HEK293 (cell line): ENCODE results near the gene MTOR.

Source experiments
- CTCF ChIA-PET: fragments of 350-600 bp; formaldehyde crosslinking; extraction: SDS; loops from one replicate; lab custom pipeline; 2021; ENCODE audit warnings: antibody characterized with exemption; lab: Yijun Ruan, JAX
- POLR2A ChIA-PET: fragments of 300-600 bp; formaldehyde crosslinking; extraction: SDS; loops from one replicate; lab custom pipeline; 2020; ENCODE audit warnings: antibody characterized with exemption, inconsistent platforms; lab: Yijun Ruan, JAX
- H3K27ac ChIP-seq: fragments of 200-500 bp; sonication (Bioruptor generic); 2 replicates; pipeline ENCODE4 v1.5.1; 2014; ENCODE audit warnings: low read depth, low read length, control low read depth, inconsistent platforms; ENCODE audit errors: extremely low read depth
- H3K36me3 ChIP-seq, 2 experiments: fragments of 200-500 bp in 1 of 2; sonication (Bioruptor generic) in 1 of 2; 1 replicate in 1 of 2; 2 replicates in 1 of 2; pipeline ENCODE4 v1.5.1; 2014 to 2017; ENCODE audit warnings: inconsistent platforms in 2 of 2, low read length in 2 of 2; ENCODE audit not compliant: control insufficient read depth in 2 of 2, insufficient read depth in 1 of 2
- H3K4me1 ChIP-seq: fragments of 200-500 bp; sonication (Bioruptor generic); 2 replicates; pipeline ENCODE4 v1.5.1; 2014; ENCODE audit warnings: mild to moderate bottlenecking, low read length, inconsistent platforms; ENCODE audit not compliant: control insufficient read depth, insufficient read depth
- H3K4me3 ChIP-seq: 2 replicates; pipeline ENCODE4 v1.5.1; 2011; ENCODE audit warnings: low read depth, mild to moderate bottlenecking, control low read depth, low read length, moderate library complexity
- H3K9me3 ChIP-seq: fragments of 200-500 bp; sonication (Bioruptor generic); 2 replicates; pipeline ENCODE4 v1.5.1; 2014; ENCODE audit warnings: low read depth, low read length, inconsistent platforms; ENCODE audit not compliant: control insufficient read depth, insufficient read depth
- GLIS2 ChIP-seq: fragments of 450-650 bp; formaldehyde crosslinking; IDR thresholded peaks from 2 replicates; pipeline ENCODE4 v1.5.1; 2016; ENCODE audit warnings: missing biosample characterization, missing genetic modification characterization
- HIC1 ChIP-seq: fragments of 450-650 bp; formaldehyde crosslinking; IDR thresholded peaks from 2 replicates; pipeline ENCODE4 v1.5.1; 2016; ENCODE audit warnings: missing biosample characterization, missing genetic modification characterization
- KLF8 ChIP-seq: fragments of 450-650 bp; formaldehyde crosslinking; IDR thresholded peaks from 2 replicates; pipeline ENCODE4 v1.5.1; 2016; ENCODE audit warnings: missing biosample characterization, missing genetic modification characterization
- PRDM4 ChIP-seq: fragments of 450-650 bp; formaldehyde crosslinking; IDR thresholded peaks from 2 replicates; pipeline ENCODE4 v1.5.1; 2017; ENCODE audit warnings: missing biosample characterization, missing genetic modification characterization
- SALL2 ChIP-seq: fragments of 450-650 bp; formaldehyde crosslinking; IDR thresholded peaks from 2 replicates; pipeline ENCODE4 v1.5.0; 2017; ENCODE audit warnings: missing biosample characterization, mild to moderate bottlenecking, missing genetic modification characterization, borderline replicate concordance
- SCRT2 ChIP-seq: fragments of 450-650 bp; formaldehyde crosslinking; IDR thresholded peaks from 2 replicates; pipeline ENCODE4 v1.5.1; 2016; ENCODE audit warnings: missing biosample characterization, missing genetic modification characterization
- WT1 ChIP-seq: fragments of 450-650 bp; formaldehyde crosslinking; IDR thresholded peaks from 2 replicates; pipeline ENCODE4 v1.5.1; 2016; ENCODE audit warnings: missing biosample characterization, missing genetic modification characterization
- ZBTB1 ChIP-seq: fragments of 450-650 bp; formaldehyde crosslinking; IDR thresholded peaks from 2 replicates; pipeline ENCODE4 v1.5.1; 2016; ENCODE audit warnings: missing biosample characterization, missing genetic modification characterization
- ZBTB7A ChIP-seq: fragments of 450-650 bp; formaldehyde crosslinking; IDR thresholded peaks from 2 replicates; pipeline ENCODE4 v1.5.1; 2016; ENCODE audit warnings: low read depth, missing biosample characterization, missing genetic modification characterization
- ZFP37 ChIP-seq: fragments of 450-650 bp; formaldehyde crosslinking; IDR thresholded peaks from 2 replicates; pipeline ENCODE4 v1.5.1; 2016; ENCODE audit warnings: missing biosample characterization, missing genetic modification characterization
- ZFP41 ChIP-seq: fragments of 450-650 bp; formaldehyde crosslinking; IDR thresholded peaks from 2 replicates; pipeline ENCODE4 v1.5.1; 2016; ENCODE audit warnings: missing biosample characterization, missing genetic modification characterization, borderline replicate concordance
- ZNF184 ChIP-seq: fragments of 450-650 bp; IDR thresholded peaks from 2 replicates; pipeline ENCODE4 v1.5.1; 2018; ENCODE audit warnings: missing biosample characterization, mild to moderate bottlenecking, missing genetic modification characterization
- ZNF19 ChIP-seq: fragments of 450-650 bp; formaldehyde crosslinking; IDR thresholded peaks from 2 replicates; pipeline ENCODE4; 2016; ENCODE audit warnings: missing biosample characterization, missing genetic modification characterization, low read depth
- ZNF202 ChIP-seq: fragments of 450-650 bp; formaldehyde crosslinking; IDR thresholded peaks from 2 replicates; pipeline ENCODE4 v1.5.1; 2016; ENCODE audit warnings: missing biosample characterization, missing genetic modification characterization, borderline replicate concordance
- ZNF302 ChIP-seq: fragments of 450-650 bp; formaldehyde crosslinking; IDR thresholded peaks from 2 replicates; pipeline ENCODE4 v1.5.1; 2016; ENCODE audit warnings: missing biosample characterization, missing genetic modification characterization, low read depth
- ZNF324 ChIP-seq: fragments of 450-650 bp; formaldehyde crosslinking; IDR thresholded peaks from 2 replicates; pipeline ENCODE4 v1.5.1; 2016; ENCODE audit warnings: missing biosample characterization, missing genetic modification characterization
- ZNF585B ChIP-seq: fragments of 450-650 bp; formaldehyde crosslinking; IDR thresholded peaks from 2 replicates; pipeline ENCODE4 v1.5.1; 2016; ENCODE audit warnings: missing biosample characterization, missing genetic modification characterization
- ZNF600 ChIP-seq: fragments of 450-650 bp; formaldehyde crosslinking; IDR thresholded peaks from 2 replicates; pipeline ENCODE4 v1.5.1; 2016; ENCODE audit warnings: missing biosample characterization, missing genetic modification characterization
- ZNF658 ChIP-seq: fragments of 450-650 bp; formaldehyde crosslinking; IDR thresholded peaks from 2 replicates; pipeline ENCODE4; 2016; ENCODE audit warnings: missing biosample characterization, missing genetic modification characterization
- ZNF664 ChIP-seq: fragments of 450-650 bp; formaldehyde crosslinking; IDR thresholded peaks from 2 replicates; pipeline ENCODE4 v1.5.1; 2016; ENCODE audit warnings: missing biosample characterization, missing genetic modification characterization
- ZNF777 ChIP-seq: fragments of 450-650 bp; formaldehyde crosslinking; IDR thresholded peaks from 2 replicates; pipeline ENCODE4 v1.5.1; 2017; ENCODE audit warnings: missing biosample characterization, missing genetic modification characterization, borderline replicate concordance
- ZNF785 ChIP-seq: fragments of 450-650 bp; formaldehyde crosslinking; IDR thresholded peaks from 2 replicates; pipeline ENCODE4 v1.5.1; 2016; ENCODE audit warnings: missing biosample characterization, missing genetic modification characterization
- ZSCAN4 ChIP-seq: fragments of 450-650 bp; formaldehyde crosslinking; IDR thresholded peaks from 2 replicates; pipeline ENCODE4 v1.5.1; 2017; ENCODE audit warnings: missing biosample characterization, missing genetic modification characterization
- TF ChIP-seq, protein P1 (sequence below): IDR thresholded peaks from 2 replicates; pipeline ENCODE4 v1.6.1; 2011; ENCODE audit warnings: mild to moderate bottlenecking, low read depth, low read length, borderline replicate concordance
- TF ChIP-seq, protein P2 (sequence below): fragments of 450-650 bp; formaldehyde crosslinking; IDR thresholded peaks from 2 replicates; pipeline ENCODE4 v1.5.1; 2016; ENCODE audit warnings: missing biosample characterization, missing genetic modification characterization
- TF ChIP-seq, protein P3 (sequence below): sonication (generic); formaldehyde crosslinking; IDR thresholded peaks from 2 replicates; pipeline ENCODE4 v1.8.1; 2022; ENCODE audit warnings: mild to moderate bottlenecking, moderate library complexity, missing genetic modification reagents

The MTOR gene

GRCh38 chr1:11145741-11146140 lies 116.6 kb downstream of the MTOR start:
- ChIA-PET CTCF (no interaction called here), POLR2A (no interaction called here)
- peaks cover 19 to 90% of the 10 kb centered on the region in 2 experiments; a peak in 2 of 3 replicates for H3K36me3 ChIP-seq
- H3K27ac ChIP-seq: no peak overlapping the region
- H3K4me1 ChIP-seq: no peaks in the 10 kb centered on the region
- no peak overlapping the region for H3K4me3 ChIP-seq
- TF ChIP-seq ZNF658: no peak
- no peak for TF ChIP-seq ZNF777 (tag by site-specific recombination)
- no peak for TF ChIP-seq ZFP41
- no peak for TF ChIP-seq ZNF785 (tag by site-specific recombination)
- TF ChIP-seq WT1 (tag by site-specific recombination): no peak
- TF ChIP-seq ZNF600: no peak
- TF ChIP-seq ZFP37 (tag by site-specific recombination): no peak
- TF ChIP-seq HIC1 (tag by site-specific recombination): no peak
- no peak for TF ChIP-seq SALL2
- no peak for TF ChIP-seq ZNF664 (tag by site-specific recombination)
- TF ChIP-seq ZNF202 (tag by site-specific recombination): no peak
- no peak for TF ChIP-seq ZNF302 (tag by site-specific recombination)
- no peak for TF ChIP-seq KLF8 (tag by site-specific recombination)
- TF ChIP-seq, protein P1, sequence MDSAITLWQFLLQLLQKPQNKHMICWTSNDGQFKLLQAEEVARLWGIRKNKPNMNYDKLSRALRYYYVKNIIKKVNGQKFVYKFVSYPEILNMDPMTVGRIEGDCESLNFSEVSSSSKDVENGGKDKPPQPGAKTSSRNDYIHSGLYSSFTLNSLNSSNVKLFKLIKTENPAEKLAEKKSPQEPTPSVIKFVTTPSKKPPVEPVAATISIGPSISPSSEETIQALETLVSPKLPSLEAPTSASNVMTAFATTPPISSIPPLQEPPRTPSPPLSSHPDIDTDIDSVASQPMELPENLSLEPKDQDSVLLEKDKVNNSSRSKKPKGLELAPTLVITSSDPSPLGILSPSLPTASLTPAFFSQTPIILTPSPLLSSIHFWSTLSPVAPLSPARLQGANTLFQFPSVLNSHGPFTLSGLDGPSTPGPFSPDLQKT: no peak
- H3K9me3 ChIP-seq: no peaks in the 10 kb centered on the region

GRCh38 chr1:11144570-11145256 lies 117.6 kb downstream of the MTOR start:
- ChIA-PET POLR2A (interaction anchor here (0.6 kb wide), 1 partner anchor 112 kb away, joined by 4 read pairs; no protein-coding TSS in a partner anchor), CTCF (interaction anchor here (1.1 kb wide), 1 partner anchor 97 kb away, joined by 8 read pairs; no protein-coding TSS in a partner anchor)
- Histone ChIP-seq H3K36me3 (peaks cover 19 to 88% of the 10 kb centered on the region in 2 experiments; a peak in 2 of 3 replicates), H3K4me1 (no peaks in the 10 kb centered on the region), H3K27ac (no peak overlapping the region), H3K9me3 (no peaks in the 10 kb centered on the region), H3K4me3 (no peak overlapping the region)
- TF ChIP-seq PRDM4 (tag by site-specific recombination) (no peak), ZBTB1 (tag by site-specific recombination) (no peak), SCRT2 (tag by site-specific recombination) (no peak), ZBTB7A (tag by site-specific recombination) (no peak), ZNF19 (tag by site-specific recombination) (no peak), ZSCAN4 (tag by site-specific recombination) (no peak), ZNF585B (tag by site-specific recombination) (no peak), GLIS2 (tag by site-specific recombination) (no peak), ZNF184 (tag by site-specific recombination) (no peak), ZNF324 (tag by site-specific recombination) (no peak)
- TF ChIP-seq, protein P2, sequence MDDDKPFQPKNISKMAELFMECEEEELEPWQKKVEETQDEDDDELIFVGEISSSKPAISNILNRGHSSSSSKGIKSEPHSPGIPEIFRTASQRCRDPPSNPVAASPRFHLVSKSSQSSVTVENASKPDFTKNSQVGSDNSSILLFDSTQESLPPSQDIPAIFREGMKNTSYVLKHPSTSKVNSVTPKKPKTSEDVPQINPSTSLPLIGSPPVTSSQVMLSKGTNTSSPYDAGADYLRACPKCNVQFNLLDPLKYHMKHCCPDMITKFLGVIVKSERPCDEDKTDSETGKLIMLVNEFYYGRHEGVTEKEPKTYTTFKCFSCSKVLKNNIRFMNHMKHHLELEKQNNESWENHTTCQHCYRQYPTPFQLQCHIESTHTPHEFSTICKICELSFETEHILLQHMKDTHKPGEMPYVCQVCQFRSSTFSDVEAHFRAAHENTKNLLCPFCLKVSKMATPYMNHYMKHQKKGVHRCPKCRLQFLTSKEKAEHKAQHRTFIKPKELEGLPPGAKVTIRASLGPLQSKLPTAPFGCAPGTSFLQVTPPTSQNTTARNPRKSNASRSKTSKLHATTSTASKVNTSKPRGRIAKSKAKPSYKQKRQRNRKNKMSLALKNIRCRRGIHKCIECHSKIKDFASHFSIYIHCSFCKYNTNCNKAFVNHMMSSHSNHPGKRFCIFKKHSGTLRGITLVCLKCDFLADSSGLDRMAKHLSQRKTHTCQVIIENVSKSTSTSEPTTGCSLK (tag by site-specific recombination): no peak
- TF ChIP-seq, protein P3, sequence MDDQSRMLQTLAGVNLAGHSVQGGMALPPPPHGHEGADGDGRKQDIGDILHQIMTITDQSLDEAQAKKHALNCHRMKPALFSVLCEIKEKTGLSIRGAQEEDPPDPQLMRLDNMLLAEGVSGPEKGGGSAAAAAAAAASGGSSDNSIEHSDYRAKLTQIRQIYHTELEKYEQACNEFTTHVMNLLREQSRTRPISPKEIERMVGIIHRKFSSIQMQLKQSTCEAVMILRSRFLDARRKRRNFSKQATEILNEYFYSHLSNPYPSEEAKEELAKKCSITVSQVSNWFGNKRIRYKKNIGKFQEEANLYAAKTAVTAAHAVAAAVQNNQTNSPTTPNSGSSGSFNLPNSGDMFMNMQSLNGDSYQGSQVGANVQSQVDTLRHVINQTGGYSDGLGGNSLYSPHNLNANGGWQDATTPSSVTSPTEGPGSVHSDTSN (CRISPR knock-in tag): no peak
